Motor neuron (in vitro differentiated cells): ENCODE data around the gene BEND5. TPM values are rescaled to one million over a fixed set of nuclear protein-coding genes. Genes with fewer than 3 reads are reported as not detected.
A peak's percentile ranks its signal among the peaks of the same experiment; 100 is the strongest.

Experiments used
- ATAC-seq, 8 experiments: fragments of 200-7000 bp; cut with Tn5 transposase; replicated peaks in 6 of 8; 2 replicates each; pipeline ENCODE4 v1.8.0; 2021; ENCODE audit warnings: mild to moderate bottlenecking in 8 of 8, moderate library complexity in 8 of 8
- H3K27ac ChIP-seq, 2 donors: fragments of 250-450 bp; sonication (Bioruptor Pico); 2 replicates each; pipeline ENCODE4 v1.9.0; 2021; ENCODE audit warnings: antibody characterized with exemption in 2 of 2, mild to moderate bottlenecking in 2 of 2, moderate library complexity in 1 of 2
- H3K4me1 ChIP-seq, 2 donors: fragments of 250-450 bp; sonication (Bioruptor Pico); replicated peaks in 1 of 2; 2 replicates each; pipeline ENCODE4 v1.6.1; 2021; ENCODE audit warnings: antibody characterized with exemption in 2 of 2, mild to moderate bottlenecking in 2 of 2, moderate library complexity in 1 of 2
- H3K4me3 ChIP-seq, 5 donors: fragments of 250-450 bp; sonication (Bioruptor Pico); 2 replicates each; pipeline ENCODE4 v1.9.0; 2021; ENCODE audit warnings: antibody characterized with exemption in 5 of 5, mild to moderate bottlenecking in 5 of 5, moderate library complexity in 4 of 5
- WGBS, 10 experiments: fragments of 450-650 bp; shearing (Covaris generic); methylation state at CpG; one replicate each; pipeline ENCODE4 v1.0.0; 2022; 5-methylcytosine and 5-hydroxymethylcytosine counted together
- in situ Hi-C, 9 experiments: fragments of 400-800 bp; cut with MboI; loops; one replicate each; pipeline ENCODE4 v1.15.0; 2021; ENCODE audit warnings: low sequenced_read_pairs in 9 of 9, low pct_unique_long_range_greater_than_20kb in 2 of 9; ENCODE audit not compliant: unreplicated experiment in 9 of 9
- total RNA-seq, 8 experiments: library from RNA; unstranded; fragments of 300-600 nt; gene quantifications; 2 replicates each; pipeline versions ENCODE4 v1.2.3 to v1.2.4, GENCODE V29; 2022

BEND5 gene
- total RNA-seq, 8 experiments from 2014 or later: 0.76 to 42.1 (median 33.6) TPM; not detected in 1

DNA sequence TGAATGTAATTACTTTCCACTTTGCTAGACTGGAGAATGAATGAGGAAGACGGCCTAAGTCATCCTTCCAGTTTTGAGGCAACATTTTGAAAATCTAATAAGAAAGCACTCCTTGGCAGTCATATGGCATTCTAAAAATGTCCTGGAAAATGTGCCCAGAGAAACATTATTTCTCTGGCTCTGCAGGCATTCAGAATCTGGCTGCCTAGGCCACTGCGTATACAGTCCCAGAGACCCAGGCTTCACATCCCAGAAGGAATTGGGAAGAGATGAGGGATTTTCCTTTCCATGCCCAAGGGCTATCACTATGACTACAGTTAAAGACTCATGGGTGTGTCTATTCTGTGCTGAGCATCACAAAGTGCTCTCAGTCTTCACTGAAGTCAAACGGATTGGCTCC, 92.9 kb downstream of the BEND5 start:
- peak in 3 of 8 experiments; percentile 24 to 39 (median 27) for ATAC-seq
- in situ Hi-C loops: loop anchor here in 1 of 9 experiments (25.0 kb wide), 1 partner anchor 1653 kb away; no protein-coding TSS in a partner anchor
- 8 to 100% (median 75%) methylated on average over 1 to 3 of the region's 3 CpGs; no CpG with 5 or more reads in 2 of the 10 experiments for WGBS, 10 experiments
- H3K4me1 ChIP-seq: peaks cover 55 to 74% of the 10 kb centered on the region in 2 donors
- no peak overlapping the region for H3K4me3 ChIP-seq
- peak overlapping the region; percentile 8 to 24 for H3K27ac ChIP-seq

DNA sequence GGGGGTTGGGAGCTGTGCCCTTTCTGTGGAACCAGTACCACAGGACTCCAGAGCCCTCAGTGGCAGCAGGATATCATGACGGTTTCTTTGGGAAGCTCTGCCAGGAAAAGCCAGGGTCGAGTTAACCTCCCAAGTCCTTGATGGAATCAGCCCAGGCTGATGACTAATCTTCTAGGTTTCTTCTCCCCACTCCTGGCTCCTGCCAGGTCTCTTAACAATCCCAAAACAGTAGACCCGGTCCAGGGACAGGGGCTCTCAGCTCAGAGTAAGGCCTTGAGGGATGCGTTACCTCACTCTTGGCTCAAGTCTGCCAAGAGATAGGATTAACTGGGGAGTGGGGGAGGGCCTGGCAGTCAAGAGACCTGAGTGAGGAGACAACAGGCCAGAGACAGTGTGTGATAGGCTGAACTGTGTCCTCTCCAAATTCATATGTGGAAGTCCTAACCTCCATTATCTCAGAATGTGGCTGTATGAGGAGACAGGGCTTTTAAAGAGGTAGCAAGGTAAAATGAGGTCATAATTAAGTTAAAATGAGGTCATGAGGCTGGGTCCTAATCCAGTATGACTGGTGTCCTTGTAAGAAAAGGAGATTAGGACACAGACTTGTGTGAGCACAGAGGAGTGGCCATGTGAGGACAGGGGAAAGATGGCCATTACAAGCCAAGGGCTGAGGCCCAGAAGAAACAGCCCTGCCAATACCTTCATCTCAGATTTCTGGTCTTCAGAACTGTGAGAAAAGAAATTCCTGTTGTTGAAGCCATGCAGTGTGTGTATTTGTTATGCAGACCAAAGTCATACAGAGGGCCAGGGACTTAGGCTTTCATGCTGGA, 95.0 kb downstream of the BEND5 start:
- no peak for ATAC-seq
- WGBS, 10 experiments: 33 to 100% (median 80%) methylated on average over 1 to 4 of the region's 4 CpGs; no CpG with 5 or more reads in 5 of the 10 experiments
- H3K4me3 ChIP-seq: no peak overlapping the region
- H3K27ac ChIP-seq: no peak overlapping the region
- peaks cover 54 to 80% of the 10 kb centered on the region in 2 donors for H3K4me1 ChIP-seq
- in situ Hi-C loops: loop anchor here in 1 of 9 experiments (25.0 kb wide), 1 partner anchor 1656 kb away; no protein-coding TSS in a partner anchor

DNA sequence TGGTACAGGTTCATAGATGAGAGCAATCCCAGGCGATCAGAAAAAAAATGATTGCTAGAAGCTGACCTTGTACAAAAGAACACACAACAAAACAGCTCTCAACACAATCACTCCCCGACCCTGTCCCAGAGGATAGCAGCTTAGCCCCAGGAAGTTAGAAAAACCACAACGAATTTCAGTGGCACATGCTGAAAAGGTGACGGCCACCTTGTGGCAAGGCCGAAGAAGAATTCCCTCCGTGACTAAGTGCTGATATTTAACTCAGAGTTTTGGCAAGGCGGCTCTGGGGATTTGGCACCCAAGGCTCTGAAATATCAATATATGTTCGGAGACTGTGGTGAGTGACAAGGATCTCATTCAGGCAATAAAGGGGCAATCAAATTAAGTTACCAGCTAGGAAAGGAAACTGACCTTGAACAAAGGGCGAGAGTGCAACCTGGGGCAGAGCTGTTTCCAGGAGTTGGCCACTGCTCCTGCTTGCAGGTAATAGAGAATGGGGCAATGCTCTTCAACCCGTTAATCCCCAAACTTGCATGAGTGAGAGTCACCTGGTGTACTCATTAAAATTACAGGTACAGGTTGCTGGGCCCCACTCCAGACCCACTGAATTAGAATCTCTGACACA, 96.2 kb downstream of the BEND5 start:
- peak in 3 of 8 experiments; percentile 3 to 13 (median 5) for ATAC-seq
- WGBS, 10 experiments: 0 to 82% (median 67%) methylated on average over 2 to 9 of the region's 10 CpGs; no CpG with 5 or more reads in 1 of the 10 experiments
- Histone ChIP-seq H3K4me3 (no peak overlapping the region), H3K4me1 (peaks cover 55 to 75% of the 10 kb centered on the region in 2 donors), H3K27ac (peak overlapping the region; percentile 11 to 48)
- in situ Hi-C loops: loop anchor here in 1 of 9 experiments (25.0 kb wide), 1 partner anchor 1657 kb away; no protein-coding TSS in a partner anchor

DNA sequence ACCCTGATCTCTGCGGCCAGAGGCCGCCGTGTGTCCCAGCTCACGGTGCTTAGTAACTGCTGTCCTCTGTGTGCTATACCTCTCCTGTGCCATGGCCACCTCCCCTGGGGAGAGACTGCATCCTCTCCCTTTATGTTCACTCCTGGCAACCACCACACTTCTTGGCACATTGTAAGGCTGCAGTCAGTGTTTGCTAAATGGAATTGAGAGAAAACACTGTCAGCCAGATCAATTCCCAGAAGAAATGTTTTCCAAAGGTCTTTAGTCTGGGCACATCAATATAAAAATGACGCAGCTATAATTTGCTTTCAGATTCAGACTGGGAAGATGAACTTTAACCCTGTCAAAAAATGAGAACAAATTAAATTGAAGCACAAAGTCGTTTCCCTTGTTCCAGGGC, 96.8 kb downstream of the BEND5 start:
- peak in 5 of 8 experiments; percentile 29 to 75 (median 42) for ATAC-seq
- H3K27ac ChIP-seq: peak overlapping the region; percentile 11 to 48
- WGBS, 10 experiments: 19 to 80% (median 52%) methylated on average over 1 to 6 of the region's 6 CpGs; no CpG with 5 or more reads in 2 of the 10 experiments
- H3K4me3 ChIP-seq: no peak overlapping the region
- in situ Hi-C loops: loop anchor here in 1 of 9 experiments (25.0 kb wide), 1 partner anchor 1657 kb away; no protein-coding TSS in a partner anchor
- peaks cover 55 to 74% of the 10 kb centered on the region in 2 donors for H3K4me1 ChIP-seq

DNA sequence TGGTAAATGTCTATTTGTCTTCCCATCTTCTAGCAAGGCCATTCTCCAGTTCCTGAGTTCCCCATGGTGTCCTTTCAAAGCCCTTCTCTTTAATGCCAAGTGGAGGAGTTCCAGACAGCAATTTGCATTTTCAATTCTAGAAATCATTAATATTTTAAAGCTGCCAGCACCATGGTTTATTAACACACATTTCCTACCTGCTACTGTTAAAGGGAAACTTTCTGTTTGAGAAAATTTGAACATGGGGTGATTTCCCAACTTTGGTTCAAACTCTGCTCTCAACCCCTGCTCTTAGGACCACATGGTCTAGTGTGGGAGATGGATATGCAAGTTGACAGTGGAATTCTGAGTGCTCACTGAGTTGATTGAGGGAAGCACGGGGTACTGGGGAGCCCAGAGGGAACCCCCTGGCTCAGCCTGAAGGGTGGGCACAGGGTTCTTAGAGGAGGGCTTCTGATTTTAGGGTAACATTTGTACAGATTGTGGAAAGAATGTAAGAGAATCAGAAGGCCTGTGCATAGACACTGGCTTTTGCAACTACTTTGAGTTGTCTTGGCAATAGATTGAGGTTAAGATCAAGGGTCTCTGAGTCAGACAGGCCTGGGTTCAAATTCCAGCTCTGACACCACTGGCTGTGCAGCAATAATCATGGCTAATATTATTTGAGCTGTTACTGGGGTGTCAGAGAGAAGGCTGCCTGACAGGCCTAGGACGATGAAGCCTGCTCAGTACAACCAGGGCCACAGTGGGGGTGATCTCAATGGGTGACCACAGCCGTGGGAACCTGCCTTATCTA, 97.8 kb downstream of the BEND5 start:
- H3K27ac ChIP-seq: peak overlapping the region; percentile 11 to 48
- no peak overlapping the region for H3K4me3 ChIP-seq
- peaks cover 49 to 66% of the 10 kb centered on the region in 2 donors for H3K4me1 ChIP-seq
- WGBS, 10 experiments: 40 to 94% (median 80%) methylated on average over 1 to 3 of the region's 3 CpGs; no CpG with 5 or more reads in 4 of the 10 experiments
- in situ Hi-C loops: loop anchor here in 1 of 9 experiments (25.0 kb wide), 1 partner anchor 1658 kb away; no protein-coding TSS in a partner anchor
- no peak for ATAC-seq
